ENCODE results near the gene DLGAP1. TPM values are rescaled to one million over a fixed set of nuclear protein-coding genes. Genes with fewer than 3 reads are reported as not detected.

Gene DLGAP1
- total RNA-seq, 1 donor from 2014 or later: 5.4 TPM

- Histone ChIP-seq H3K4me3 (no peak overlapping the region), H3K27me3 (no peaks in the 10 kb centered on the region), H3K27ac (no peak overlapping the region), H3K4me1 (no peaks in the 10 kb centered on the region), H3K9me3 (no peaks in the 10 kb centered on the region), H3K36me3 (no peaks in the 10 kb centered on the region)
- DNase-seq (no peak), ATAC-seq (no peak)
- TF ChIP-seq, protein P1, sequence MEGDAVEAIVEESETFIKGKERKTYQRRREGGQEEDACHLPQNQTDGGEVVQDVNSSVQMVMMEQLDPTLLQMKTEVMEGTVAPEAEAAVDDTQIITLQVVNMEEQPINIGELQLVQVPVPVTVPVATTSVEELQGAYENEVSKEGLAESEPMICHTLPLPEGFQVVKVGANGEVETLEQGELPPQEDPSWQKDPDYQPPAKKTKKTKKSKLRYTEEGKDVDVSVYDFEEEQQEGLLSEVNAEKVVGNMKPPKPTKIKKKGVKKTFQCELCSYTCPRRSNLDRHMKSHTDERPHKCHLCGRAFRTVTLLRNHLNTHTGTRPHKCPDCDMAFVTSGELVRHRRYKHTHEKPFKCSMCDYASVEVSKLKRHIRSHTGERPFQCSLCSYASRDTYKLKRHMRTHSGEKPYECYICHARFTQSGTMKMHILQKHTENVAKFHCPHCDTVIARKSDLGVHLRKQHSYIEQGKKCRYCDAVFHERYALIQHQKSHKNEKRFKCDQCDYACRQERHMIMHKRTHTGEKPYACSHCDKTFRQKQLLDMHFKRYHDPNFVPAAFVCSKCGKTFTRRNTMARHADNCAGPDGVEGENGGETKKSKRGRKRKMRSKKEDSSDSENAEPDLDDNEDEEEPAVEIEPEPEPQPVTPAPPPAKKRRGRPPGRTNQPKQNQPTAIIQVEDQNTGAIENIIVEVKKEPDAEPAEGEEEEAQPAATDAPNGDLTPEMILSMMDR (IDR thresholded peaks at IDR 0.05): no peak
- intact Hi-C loops (cut with DNase I): no loop called here
Measured at GRCh38 chr18:3967359-3968180, 487.5 kb downstream of the DLGAP1 start.

GRCh38 chr18:3966642-3967358 lies 488.3 kb downstream of the DLGAP1 start:
- DNase-seq (no peak), ATAC-seq (no peak)
- no peak overlapping the region for H3K27ac ChIP-seq

DNA sequence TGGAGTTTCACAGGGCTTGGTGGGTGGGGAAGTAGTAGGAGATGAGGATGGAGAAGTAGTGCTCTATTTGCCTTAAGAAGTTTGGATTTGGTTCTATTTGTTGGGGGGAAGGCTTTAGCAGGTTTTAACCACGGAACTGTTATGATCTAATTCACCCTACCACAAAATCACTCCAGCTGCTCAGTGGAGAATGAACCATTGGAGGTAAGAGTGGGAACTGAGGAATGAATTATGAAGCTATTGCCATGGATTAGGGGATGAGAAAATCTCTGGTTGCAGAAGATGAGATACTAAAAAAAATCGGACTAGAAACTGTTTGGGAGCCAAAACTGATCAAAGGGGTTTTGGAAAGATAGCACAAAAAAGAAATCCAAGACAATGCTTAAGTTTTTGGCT lies 488.9 kb downstream of the DLGAP1 start:
- Histone ChIP-seq H3K4me3 (no peak overlapping the region), H3K36me3 (no peaks in the 10 kb centered on the region), H3K9me3 (no peaks in the 10 kb centered on the region), H3K27ac (no peak overlapping the region), H3K27me3 (no peaks in the 10 kb centered on the region), H3K4me1 (no peaks in the 10 kb centered on the region)
- no peak for DNase-seq
- intact Hi-C loops (cut with DNase I): no loop called here
- no peak for ATAC-seq
- TF ChIP-seq, protein P1 (IDR thresholded peaks at IDR 0.05): no peak

More at GRCh38 chr18:3966642-3967358, 488.3 kb downstream of the DLGAP1 start:
- no peak overlapping the region for H3K4me3 ChIP-seq
- H3K27me3 ChIP-seq: no peaks in the 10 kb centered on the region
- no peaks in the 10 kb centered on the region for H3K9me3 ChIP-seq
- no peaks in the 10 kb centered on the region for H3K36me3 ChIP-seq
- no peaks in the 10 kb centered on the region for H3K4me1 ChIP-seq
- TF ChIP-seq, protein P1 (IDR thresholded peaks at IDR 0.05): no peak
- intact Hi-C loops (cut with DNase I): no loop called here

DNA sequence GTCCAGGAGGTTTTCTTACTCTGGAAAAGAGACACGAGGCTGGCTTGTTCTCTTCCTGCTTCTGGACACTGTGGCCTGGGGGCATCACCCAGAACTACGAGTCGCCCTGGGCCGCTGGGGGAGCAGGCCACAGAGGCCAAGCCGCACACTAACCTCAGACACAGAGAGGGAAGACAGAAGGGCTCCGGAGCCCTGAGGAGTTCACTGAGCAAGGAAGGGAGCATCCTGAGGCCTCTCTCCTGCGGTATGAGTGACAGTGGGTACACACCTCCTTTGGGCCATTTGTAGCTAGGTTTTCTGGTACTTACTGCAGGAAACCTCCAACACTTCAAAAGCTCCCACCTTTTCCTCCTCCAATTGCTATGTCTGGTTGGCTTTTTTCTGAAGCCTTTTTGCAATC lies 494.1 kb downstream of the DLGAP1 start:
- DNase-seq (no peak), ATAC-seq (no peak)
- Histone ChIP-seq H3K4me1 (no peaks in the 10 kb centered on the region), H3K4me3 (no peak overlapping the region), H3K27me3 (no peaks in the 10 kb centered on the region), H3K9me3 (no peaks in the 10 kb centered on the region), H3K27ac (no peak overlapping the region), H3K36me3 (no peaks in the 10 kb centered on the region)
- intact Hi-C loops (cut with DNase I): no loop called here
- TF ChIP-seq, protein P1 (IDR thresholded peaks at IDR 0.05): no peak

DNA sequence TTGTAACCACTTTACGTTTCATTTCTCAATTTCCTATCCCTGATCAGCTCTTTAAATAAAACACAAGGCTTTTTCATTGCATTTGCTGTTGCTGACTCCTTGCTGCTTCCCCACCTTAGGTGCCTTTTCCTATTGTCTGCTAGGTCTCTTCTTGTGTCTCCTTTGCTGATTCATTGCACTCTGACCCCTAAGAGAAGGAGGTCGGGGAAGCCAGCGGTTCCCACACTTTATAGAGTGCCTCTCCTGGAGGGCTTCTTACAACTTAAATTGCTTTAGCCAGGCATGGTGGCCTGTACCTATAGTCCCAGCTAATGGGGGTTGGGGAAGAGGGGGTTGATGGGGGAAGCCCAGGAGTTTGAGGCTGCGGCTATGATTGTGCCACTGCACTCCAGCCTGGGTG lies 495.0 kb downstream of the DLGAP1 start:
- no peaks in the 10 kb centered on the region for H3K9me3 ChIP-seq
- H3K4me1 ChIP-seq: no peaks in the 10 kb centered on the region
- DNase-seq (no peak), ATAC-seq (no peak)
- H3K36me3 ChIP-seq: no peaks in the 10 kb centered on the region
- intact Hi-C loops (cut with DNase I): no loop called here
- no peak overlapping the region for H3K4me3 ChIP-seq
- TF ChIP-seq, protein P1 (IDR thresholded peaks at IDR 0.05): no peak
- no peak overlapping the region for H3K27ac ChIP-seq
- H3K27me3 ChIP-seq: no peaks in the 10 kb centered on the region
